ENCODE data around the gene SLCO3A1. TPM values are rescaled to one million over a fixed set of nuclear protein-coding genes. Genes with fewer than 3 reads are reported as not detected.
A peak's percentile ranks its signal among the peaks of the same experiment; 100 is the strongest.

The SLCO3A1 gene
- total RNA-seq, 1 experiment from 2014 or later, result 10.1 TPM

DNA sequence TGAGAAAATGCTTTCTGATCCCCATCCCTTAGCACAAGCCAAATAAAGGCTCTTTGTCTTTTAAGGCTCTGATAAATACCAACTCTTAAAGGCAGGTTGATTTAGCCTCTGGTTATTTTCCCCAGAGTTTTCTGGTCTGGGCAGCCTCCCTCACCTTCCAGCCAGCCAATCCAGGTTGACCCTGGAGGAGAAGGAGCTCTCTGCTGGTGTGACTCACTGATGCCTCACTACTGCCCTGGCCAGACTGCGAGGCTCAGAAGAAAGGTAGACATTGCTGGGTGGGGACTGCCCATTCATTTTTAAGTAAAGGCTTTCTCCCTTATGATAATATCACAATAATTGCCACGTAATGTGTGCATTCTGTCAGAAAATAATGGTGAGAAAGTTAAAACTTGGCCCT is 37.1 kb downstream of the SLCO3A1 start:
- no peak overlapping the region for H3K4me3 Mint-ChIP-seq (ENCODE audit: unreplicated experiment)
- BruUV-seq (replicated peaks), result no TSS peak
- ChIA-PET CTCF (interaction anchor here (0.5 to 3.4 kb wide), 8 partner anchors 22 to 1461 kb away, joined by 3 to 14 read pairs (median 3); no protein-coding TSS in a partner anchor), POLR2A (interaction anchor here (0.5 to 5.0 kb wide), 7 partner anchors 12 to 58 kb away, joined by 3 to 37 read pairs (median 4); partner anchors contain the start of gene SLCO3A1)
- H3K9me3 Mint-ChIP-seq (ENCODE audit: unreplicated experiment), result no peaks in the 10 kb centered on the region
- H3K27me3 Mint-ChIP-seq (ENCODE audit: insufficient read depth, unreplicated experiment), result no peaks in the 10 kb centered on the region
- peak overlapping the region; percentile 34 for H3K27ac Mint-ChIP-seq (ENCODE audit: low read depth, unreplicated experiment)
- peak; percentile 88 for DNase-seq (ENCODE audit: unreplicated experiment)
- TF ChIP-seq, protein P1, sequence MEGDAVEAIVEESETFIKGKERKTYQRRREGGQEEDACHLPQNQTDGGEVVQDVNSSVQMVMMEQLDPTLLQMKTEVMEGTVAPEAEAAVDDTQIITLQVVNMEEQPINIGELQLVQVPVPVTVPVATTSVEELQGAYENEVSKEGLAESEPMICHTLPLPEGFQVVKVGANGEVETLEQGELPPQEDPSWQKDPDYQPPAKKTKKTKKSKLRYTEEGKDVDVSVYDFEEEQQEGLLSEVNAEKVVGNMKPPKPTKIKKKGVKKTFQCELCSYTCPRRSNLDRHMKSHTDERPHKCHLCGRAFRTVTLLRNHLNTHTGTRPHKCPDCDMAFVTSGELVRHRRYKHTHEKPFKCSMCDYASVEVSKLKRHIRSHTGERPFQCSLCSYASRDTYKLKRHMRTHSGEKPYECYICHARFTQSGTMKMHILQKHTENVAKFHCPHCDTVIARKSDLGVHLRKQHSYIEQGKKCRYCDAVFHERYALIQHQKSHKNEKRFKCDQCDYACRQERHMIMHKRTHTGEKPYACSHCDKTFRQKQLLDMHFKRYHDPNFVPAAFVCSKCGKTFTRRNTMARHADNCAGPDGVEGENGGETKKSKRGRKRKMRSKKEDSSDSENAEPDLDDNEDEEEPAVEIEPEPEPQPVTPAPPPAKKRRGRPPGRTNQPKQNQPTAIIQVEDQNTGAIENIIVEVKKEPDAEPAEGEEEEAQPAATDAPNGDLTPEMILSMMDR (IDR thresholded peaks at IDR 0.05; ENCODE audit: unreplicated experiment), result no peak
- intact Hi-C loops (cut with micrococcal nuclease), result loop anchor here (1.0 kb wide), 1 partner anchor 23 kb away; no protein-coding TSS in a partner anchor
- H3K4me1 Mint-ChIP-seq (ENCODE audit: insufficient read depth, unreplicated experiment), result peaks cover 20% of the 10 kb centered on the region
- H3K36me3 Mint-ChIP-seq (ENCODE audit: insufficient read depth, unreplicated experiment), result no peaks in the 10 kb centered on the region

DNA sequence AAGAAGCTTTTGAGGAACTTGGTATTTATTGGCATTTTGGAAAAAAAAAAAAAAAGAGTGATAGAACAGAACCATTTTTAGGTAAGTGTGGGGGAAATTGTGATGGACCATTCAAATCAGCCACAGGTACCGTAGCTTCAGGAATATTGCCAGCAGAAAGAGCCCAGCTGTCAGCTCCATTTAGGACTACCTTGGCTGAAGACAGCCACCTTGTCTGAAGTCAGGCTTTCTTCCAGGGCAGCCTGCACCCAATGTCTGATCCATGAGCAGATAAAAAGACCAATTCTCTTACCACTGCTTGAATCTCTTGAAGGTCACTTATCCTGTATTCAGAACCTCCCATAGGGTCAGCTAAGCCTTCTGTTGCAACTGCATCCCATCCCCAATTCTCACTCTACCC is 37.6 kb downstream of the SLCO3A1 start:
- Mint-ChIP-seq H3K4me1 (ENCODE audit: insufficient read depth, unreplicated experiment) (peaks cover 20% of the 10 kb centered on the region), H3K9me3 (ENCODE audit: unreplicated experiment) (no peaks in the 10 kb centered on the region), H3K36me3 (ENCODE audit: insufficient read depth, unreplicated experiment) (no peaks in the 10 kb centered on the region), H3K27ac (ENCODE audit: low read depth, unreplicated experiment) (peak overlapping the region; percentile 5), H3K4me3 (ENCODE audit: unreplicated experiment) (no peak overlapping the region), H3K27me3 (ENCODE audit: insufficient read depth, unreplicated experiment) (no peaks in the 10 kb centered on the region)
- TF ChIP-seq, protein P1 (IDR thresholded peaks at IDR 0.05; ENCODE audit: unreplicated experiment), result no peak
- intact Hi-C loops (cut with micrococcal nuclease), result no loop called here
- ChIA-PET CTCF (interaction anchor here (0.6 to 3.4 kb wide), 7 partner anchors 12 to 949 kb away, joined by 3 to 14 read pairs (median 3); no protein-coding TSS in a partner anchor), POLR2A (interaction anchor here (0.7 to 5.0 kb wide), 5 partner anchors 10 to 50 kb away, joined by 3 to 37 read pairs (median 6); partner anchors contain the start of gene SLCO3A1)
- no peak for DNase-seq (ENCODE audit: unreplicated experiment)
- BruUV-seq (replicated peaks), result no TSS peak

DNA sequence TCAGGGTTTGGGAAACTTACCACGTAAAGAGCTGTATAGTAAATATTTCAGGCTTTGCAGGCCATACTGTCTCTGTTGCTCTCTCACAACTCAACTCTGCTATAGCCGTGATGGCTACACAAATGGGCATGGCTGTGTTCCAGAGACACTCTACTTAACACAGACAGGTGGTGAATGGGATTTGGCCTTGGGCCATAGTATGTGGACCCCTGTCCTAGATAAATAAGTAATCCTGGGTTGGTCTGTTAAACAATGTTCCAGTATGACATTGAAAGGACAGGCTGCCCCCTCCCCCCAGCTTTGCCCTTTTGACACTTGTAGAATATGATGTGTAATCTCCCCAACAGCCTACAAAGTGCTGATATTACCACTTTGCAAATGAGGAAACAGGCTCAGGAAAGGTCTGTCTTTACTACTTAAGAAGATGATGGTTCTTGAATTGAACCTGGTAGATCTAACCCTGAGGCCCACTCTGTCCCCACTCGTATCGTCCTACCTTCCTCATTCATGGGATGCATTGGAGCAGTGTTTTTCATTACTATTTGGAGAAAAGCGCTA is 38.4 kb downstream of the SLCO3A1 start:
- Mint-ChIP-seq H3K9me3 (ENCODE audit: unreplicated experiment) (no peaks in the 10 kb centered on the region), H3K4me3 (ENCODE audit: unreplicated experiment) (no peak overlapping the region), H3K4me1 (ENCODE audit: insufficient read depth, unreplicated experiment) (peaks cover 20% of the 10 kb centered on the region), H3K27me3 (ENCODE audit: insufficient read depth, unreplicated experiment) (no peaks in the 10 kb centered on the region), H3K27ac (ENCODE audit: low read depth, unreplicated experiment) (peak overlapping the region; percentile 5), H3K36me3 (ENCODE audit: insufficient read depth, unreplicated experiment) (no peaks in the 10 kb centered on the region)
- POLR2A ChIA-PET, result interaction anchor here (1.1 to 5.0 kb wide), 4 partner anchors 17 to 50 kb away, joined by 3 to 37 read pairs (median 6); partner anchors contain the start of gene SLCO3A1
- CTCF ChIA-PET, result interaction anchor here (0.6 to 3.4 kb wide), 8 partner anchors 15 to 92 kb away, joined by 3 to 14 read pairs (median 3); partner anchors contain the start of gene SLCO3A1
- BruUV-seq (replicated peaks), result no TSS peak
- intact Hi-C loops (cut with micrococcal nuclease), result no loop called here
- no peak for DNase-seq (ENCODE audit: unreplicated experiment)
- TF ChIP-seq, protein P1 (IDR thresholded peaks at IDR 0.05; ENCODE audit: unreplicated experiment), result no peak

DNA sequence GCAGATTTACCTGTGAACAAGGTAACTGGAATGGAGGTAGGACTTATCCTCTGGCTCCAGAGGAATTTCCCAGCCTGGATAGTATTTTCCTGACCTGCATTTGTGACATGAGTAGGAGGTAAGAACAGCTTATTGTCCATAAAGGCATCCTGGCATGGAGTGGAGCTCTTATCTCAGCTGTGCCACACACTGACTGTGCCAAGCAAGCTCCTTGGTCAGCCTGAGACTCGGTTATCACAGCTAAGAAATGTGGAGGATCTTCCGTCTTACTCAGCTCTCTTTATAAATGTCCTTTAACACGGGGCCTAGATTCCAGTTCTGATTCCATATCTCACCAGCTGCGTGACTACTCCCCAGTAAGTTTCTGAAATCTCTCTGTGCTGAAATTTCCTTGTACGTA is 38.9 kb downstream of the SLCO3A1 start:
- no peak for DNase-seq (ENCODE audit: unreplicated experiment)
- no peaks in the 10 kb centered on the region for H3K9me3 Mint-ChIP-seq (ENCODE audit: unreplicated experiment)
- ChIA-PET CTCF (interaction anchor here (0.8 to 3.4 kb wide), 8 partner anchors 14 to 90 kb away, joined by 3 to 14 read pairs (median 3); partner anchors contain the start of gene SLCO3A1), POLR2A (interaction anchor here (1.1 to 5.0 kb wide), 3 partner anchors 17 to 39 kb away, joined by 3 to 37 read pairs (median 4); partner anchors contain the start of gene SLCO3A1)
- TF ChIP-seq, protein P1 (IDR thresholded peaks at IDR 0.05; ENCODE audit: unreplicated experiment), result no peak
- intact Hi-C loops (cut with micrococcal nuclease), result no loop called here
- H3K36me3 Mint-ChIP-seq (ENCODE audit: insufficient read depth, unreplicated experiment), result no peaks in the 10 kb centered on the region
- no peak overlapping the region for H3K27ac Mint-ChIP-seq (ENCODE audit: low read depth, unreplicated experiment)
- H3K27me3 Mint-ChIP-seq (ENCODE audit: insufficient read depth, unreplicated experiment), result no peaks in the 10 kb centered on the region
- H3K4me1 Mint-ChIP-seq (ENCODE audit: insufficient read depth, unreplicated experiment), result peaks cover 18% of the 10 kb centered on the region
- BruUV-seq (replicated peaks), result no TSS peak
- no peak overlapping the region for H3K4me3 Mint-ChIP-seq (ENCODE audit: unreplicated experiment)
